ENCODE results near the gene CH25H.

DNA sequence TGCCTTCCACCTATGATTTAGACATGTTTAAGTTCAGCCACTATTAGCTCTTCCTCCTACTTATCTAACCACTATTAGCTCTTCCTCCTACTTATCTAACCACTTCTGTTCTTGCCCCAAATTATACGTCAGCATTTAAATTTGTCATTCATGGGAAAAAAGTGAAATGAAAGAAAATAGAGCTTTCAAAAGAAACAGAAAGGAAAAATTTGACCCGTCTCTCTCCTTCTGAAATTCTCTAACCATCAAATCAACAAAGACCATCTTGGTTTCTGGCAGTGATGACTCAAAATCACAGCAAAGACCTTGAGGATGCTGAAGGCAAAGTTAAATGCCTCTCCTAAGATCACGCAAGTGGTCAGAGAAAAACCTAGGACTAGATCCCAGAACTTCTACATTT lies 41.9 kb upstream of the CH25H start:
- TF ChIP-seq, protein P1, sequence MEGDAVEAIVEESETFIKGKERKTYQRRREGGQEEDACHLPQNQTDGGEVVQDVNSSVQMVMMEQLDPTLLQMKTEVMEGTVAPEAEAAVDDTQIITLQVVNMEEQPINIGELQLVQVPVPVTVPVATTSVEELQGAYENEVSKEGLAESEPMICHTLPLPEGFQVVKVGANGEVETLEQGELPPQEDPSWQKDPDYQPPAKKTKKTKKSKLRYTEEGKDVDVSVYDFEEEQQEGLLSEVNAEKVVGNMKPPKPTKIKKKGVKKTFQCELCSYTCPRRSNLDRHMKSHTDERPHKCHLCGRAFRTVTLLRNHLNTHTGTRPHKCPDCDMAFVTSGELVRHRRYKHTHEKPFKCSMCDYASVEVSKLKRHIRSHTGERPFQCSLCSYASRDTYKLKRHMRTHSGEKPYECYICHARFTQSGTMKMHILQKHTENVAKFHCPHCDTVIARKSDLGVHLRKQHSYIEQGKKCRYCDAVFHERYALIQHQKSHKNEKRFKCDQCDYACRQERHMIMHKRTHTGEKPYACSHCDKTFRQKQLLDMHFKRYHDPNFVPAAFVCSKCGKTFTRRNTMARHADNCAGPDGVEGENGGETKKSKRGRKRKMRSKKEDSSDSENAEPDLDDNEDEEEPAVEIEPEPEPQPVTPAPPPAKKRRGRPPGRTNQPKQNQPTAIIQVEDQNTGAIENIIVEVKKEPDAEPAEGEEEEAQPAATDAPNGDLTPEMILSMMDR (IDR thresholded peaks at IDR 0.05) = no peak
- TF ChIP-seq POLR2A (IDR thresholded peaks at IDR 0.05) = no peak
